SK-N-SH treated with all-trans-retinoic acid at 6 μM for 48 hours (cell line): ENCODE measurements around the gene CTNNA3.

Experiments
- ATAC-seq: fragments of 200-7000 bp; cut with Tn5 transposase; 3 replicates; pipeline ENCODE4 v1.9.1; 2020; ENCODE audit warnings: mild to moderate bottlenecking, moderate library complexity
- ARNTL ChIP-seq: fragments of 450-650 bp; formaldehyde crosslinking; IDR thresholded peaks from 2 replicates; pipeline ENCODE4 v1.5.0; 2020; ENCODE audit warnings: low read depth, mild to moderate bottlenecking, moderate library complexity, borderline replicate concordance
- BACH2 ChIP-seq: fragments of 250-450 bp; sonication (Bioruptor Pico); IDR thresholded peaks from 2 replicates; pipeline ENCODE4 v1.9.0; 2021; ENCODE audit warnings: mild to moderate bottlenecking, borderline replicate concordance
- CREB5 ChIP-seq: fragments of 250-450 bp; sonication (Bioruptor Pico); IDR thresholded peaks from 2 replicates; pipeline ENCODE4 v1.5.1; 2020; ENCODE audit warnings: low read depth, mild to moderate bottlenecking, moderate library complexity
- CSDC2 ChIP-seq: fragments of 250-450 bp; sonication (Bioruptor Pico); IDR thresholded peaks from 2 replicates; pipeline ENCODE4 v1.5.0; 2020; ENCODE audit warnings: mild to moderate bottlenecking, moderate library complexity
- ESRRG ChIP-seq: fragments of 250-450 bp; sonication (Bioruptor Pico); IDR thresholded peaks from 2 replicates; pipeline ENCODE4 v1.6.1; 2021; ENCODE audit warnings: mild to moderate bottlenecking
- GLIS3 ChIP-seq: fragments of 250-450 bp; sonication (Bioruptor Pico); IDR thresholded peaks from 2 replicates; pipeline ENCODE4 v1.5.0; 2020; ENCODE audit warnings: mild to moderate bottlenecking, moderate library complexity
- ISL1 ChIP-seq: fragments of 250-450 bp; sonication (Bioruptor Pico); IDR thresholded peaks from 2 replicates; pipeline ENCODE4 v2.1.2; 2022; ENCODE audit warnings: mild to moderate bottlenecking, moderate library complexity
- OSR1 ChIP-seq: fragments of 250-450 bp; sonication (Bioruptor Pico); IDR thresholded peaks from 2 replicates; pipeline ENCODE4 v1.8.0; 2022; ENCODE audit warnings: moderate library complexity, mild to moderate bottlenecking, inconsistent platforms
- POU6F1 ChIP-seq: fragments of 250-450 bp; sonication (Bioruptor Pico); IDR thresholded peaks from 2 replicates; pipeline ENCODE4 v1.8.0; 2021; ENCODE audit warnings: low read depth, mild to moderate bottlenecking, moderate library complexity, borderline replicate concordance
- PPARA ChIP-seq: fragments of 250-450 bp; sonication (Bioruptor Pico); IDR thresholded peaks from 2 replicates; pipeline ENCODE4 v1.5.0; 2020; ENCODE audit warnings: mild to moderate bottlenecking, borderline replicate concordance
- RARB ChIP-seq: fragments of 250-450 bp; sonication (Bioruptor Pico); IDR thresholded peaks from 2 replicates; pipeline ENCODE4 v1.8.0; 2021; ENCODE audit warnings: mild to moderate bottlenecking, moderate library complexity
- SNAI2 ChIP-seq: fragments of 250-450 bp; sonication (Bioruptor Pico); IDR thresholded peaks from 2 replicates; pipeline ENCODE4 v1.5.0; 2020; ENCODE audit warnings: mild to moderate bottlenecking, moderate library complexity
- TCF4 ChIP-seq: fragments of 250-450 bp; sonication (Bioruptor Pico); IDR thresholded peaks from 2 replicates; pipeline ENCODE4 v1.8.0; 2021; ENCODE audit warnings: mild to moderate bottlenecking, moderate library complexity, borderline replicate concordance
- TOX ChIP-seq: fragments of 250-450 bp; sonication (Bioruptor Pico); IDR thresholded peaks from 2 replicates; pipeline ENCODE4 v1.8.0; 2021; ENCODE audit warnings: mild to moderate bottlenecking, moderate library complexity, borderline replicate concordance
- TSHZ2 ChIP-seq: fragments of 250-450 bp; sonication (Bioruptor Pico); IDR thresholded peaks from 2 replicates; pipeline ENCODE4 v1.5.0; 2020; ENCODE audit warnings: mild to moderate bottlenecking, moderate library complexity
- ZC3H10 ChIP-seq: fragments of 250-450 bp; sonication (Bioruptor Pico); IDR thresholded peaks from 2 replicates; pipeline ENCODE4 v1.5.1; 2021; ENCODE audit warnings: mild to moderate bottlenecking, moderate library complexity
- ZFP3 ChIP-seq: fragments of 250-450 bp; sonication (Bioruptor Pico); IDR thresholded peaks from 2 replicates; pipeline ENCODE4 v1.5.0; 2020; ENCODE audit warnings: mild to moderate bottlenecking, moderate library complexity
- ZFP30 ChIP-seq: fragments of 450-650 bp; formaldehyde crosslinking; IDR thresholded peaks from 2 replicates; pipeline ENCODE4 v1.5.0; 2022; ENCODE audit warnings: mild to moderate bottlenecking, moderate library complexity
- ZNF565 ChIP-seq: fragments of 450-650 bp; formaldehyde crosslinking; conservative IDR thresholded peaks from 2 replicates; pipeline ENCODE4 v1.5.0; 2020; ENCODE audit warnings: low read depth, mild to moderate bottlenecking, moderate library complexity
- ZNF70 ChIP-seq: fragments of 450-650 bp; formaldehyde crosslinking; IDR thresholded peaks from 2 replicates; pipeline ENCODE4 v1.5.0; 2020; ENCODE audit warnings: mild to moderate bottlenecking, moderate library complexity
- ZNF8 ChIP-seq: fragments of 450-650 bp; formaldehyde crosslinking; IDR thresholded peaks from 2 replicates; pipeline ENCODE4 v1.5.0; 2020; ENCODE audit warnings: mild to moderate bottlenecking, moderate library complexity

CTNNA3 gene

GRCh38 chr10:67119651-67120050, 576.3 kb downstream of the CTNNA3 start (continued):
- TF ChIP-seq RARB (CRISPR knock-in tag) (no peak), ZFP3 (CRISPR knock-in tag) (no peak), SNAI2 (no peak), PPARA (CRISPR knock-in tag) (no peak), ZC3H10 (no peak)

DNA sequence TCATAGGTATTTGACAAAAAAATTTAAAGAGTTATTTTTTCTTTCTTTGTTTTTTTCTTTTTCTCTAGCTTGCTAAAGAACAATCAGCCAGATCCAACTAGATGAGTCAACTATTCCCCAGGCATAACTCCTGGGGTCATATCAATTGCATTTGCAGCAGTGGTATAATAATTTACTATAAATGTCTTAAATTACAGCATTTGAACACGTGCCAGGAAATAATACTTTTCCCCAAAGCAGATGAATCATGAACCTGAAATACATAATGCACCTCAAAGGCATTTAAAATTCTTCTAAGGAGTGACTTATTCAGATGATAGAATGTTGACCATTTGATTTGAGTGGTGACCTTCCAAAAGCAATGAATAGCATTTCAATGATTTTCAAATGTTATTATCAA, 580.0 kb downstream of the CTNNA3 start:
- TF ChIP-seq TCF4 (CRISPR knock-in tag): no peak
- TF ChIP-seq ZNF565 (CRISPR knock-in tag): no peak
- TF ChIP-seq ISL1: peak; percentile 86
- no peak for ATAC-seq

GRCh38 chr10:67114945-67115344, 581.0 kb downstream of the CTNNA3 start:
- no peak for TF ChIP-seq ZNF8
- TF ChIP-seq BACH2 (CRISPR knock-in tag): no peak
- no peak for TF ChIP-seq ZFP3 (CRISPR knock-in tag)
- no peak for TF ChIP-seq OSR1 (CRISPR knock-in tag)
- no peak for TF ChIP-seq TCF4 (CRISPR knock-in tag)
- TF ChIP-seq PPARA (CRISPR knock-in tag): no peak
- TF ChIP-seq TOX (CRISPR knock-in tag): no peak
- no peak for TF ChIP-seq ISL1
- no peak for TF ChIP-seq ZC3H10
- no peak for TF ChIP-seq POU6F1
- no peak for TF ChIP-seq CREB5 (CRISPR knock-in tag)
- no peak for TF ChIP-seq ARNTL (CRISPR knock-in tag)
- TF ChIP-seq CSDC2 (CRISPR knock-in tag): no peak
- no peak for TF ChIP-seq ESRRG (CRISPR knock-in tag)
- no peak for ATAC-seq

- ATAC-seq: no peak
- TF ChIP-seq ZFP30 (CRISPR knock-in tag): no peak
- TF ChIP-seq ZNF70 (CRISPR knock-in tag): no peak
- no peak for TF ChIP-seq ZC3H10
- no peak for TF ChIP-seq ISL1
- TF ChIP-seq ZNF8: no peak
- no peak for TF ChIP-seq GLIS3
- TF ChIP-seq RARB (CRISPR knock-in tag): no peak
- TF ChIP-seq SNAI2: no peak
- TF ChIP-seq ZNF565 (CRISPR knock-in tag): no peak
- no peak for TF ChIP-seq ARNTL (CRISPR knock-in tag)
- no peak for TF ChIP-seq TSHZ2 (CRISPR knock-in tag)
- no peak for TF ChIP-seq CSDC2 (CRISPR knock-in tag)
- TF ChIP-seq ZFP3 (CRISPR knock-in tag): no peak
- TF ChIP-seq TOX (CRISPR knock-in tag): no peak
- TF ChIP-seq, all 23 proteins: peak for 0
Observed at GRCh38 chr10:67112765-67113164, 583.2 kb downstream of the CTNNA3 start.

DNA sequence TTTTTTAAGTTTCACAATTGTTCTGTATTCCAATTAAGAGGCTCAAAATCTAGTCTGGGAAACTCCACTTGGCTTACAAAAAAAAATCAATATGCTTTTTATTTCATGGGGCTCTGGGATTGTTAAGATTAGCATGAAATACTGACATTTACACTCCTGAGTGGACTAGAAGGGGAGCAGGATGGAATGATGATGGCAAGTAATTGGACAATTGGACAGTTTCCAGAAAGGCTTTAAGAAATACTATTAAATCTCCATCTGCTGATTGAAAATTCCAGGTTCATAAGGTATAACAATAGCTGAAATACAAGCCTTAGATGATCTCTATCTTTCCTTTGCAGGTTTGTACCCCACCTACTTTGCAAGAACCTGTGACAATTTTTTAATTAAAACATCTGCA, 585.7 kb downstream of the CTNNA3 start:
- TF ChIP-seq ZNF565 (CRISPR knock-in tag): no peak
- TF ChIP-seq ISL1: peak; percentile 35; the same call in 1 of the 2 replicates
- no peak for TF ChIP-seq ZFP3 (CRISPR knock-in tag)
- no peak for TF ChIP-seq CREB5 (CRISPR knock-in tag)
- no peak for TF ChIP-seq ZFP30 (CRISPR knock-in tag)
- no peak for TF ChIP-seq ZNF8
- no peak for TF ChIP-seq SNAI2
- no peak for ATAC-seq
